ENCODE results near the gene CLCN2.

Gene CLCN2

DNA sequence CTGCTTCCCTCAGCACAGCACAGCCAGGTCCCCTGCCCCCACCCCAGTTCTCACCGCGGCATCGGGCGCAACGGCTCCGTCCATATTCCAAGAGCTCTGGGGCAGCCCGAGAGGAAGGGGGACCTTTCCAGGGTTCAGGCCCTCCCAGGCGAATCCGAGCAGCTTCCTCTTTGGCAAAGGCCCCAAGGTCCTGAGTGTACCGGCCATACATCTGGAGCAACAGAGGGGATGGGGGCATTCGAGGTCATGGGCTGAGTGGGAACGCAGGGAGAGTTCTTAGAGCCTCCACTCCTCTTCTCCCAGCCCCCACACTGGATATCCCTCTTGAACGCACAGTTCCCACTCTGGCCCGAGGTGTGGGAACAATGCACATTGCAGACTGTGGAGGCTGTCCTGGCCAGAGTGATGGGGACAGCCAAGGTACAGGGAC is 2.5 kb downstream of the CLCN2 start:
- FAIRE-seq: no peak
- no peak for DNase-seq (ENCODE audit: insufficient read length, low spot score)
- no peak for TF ChIP-seq CTCF (IDR thresholded peaks at IDR 0.05; ENCODE audit: insufficient read depth, missing control alignments)

GRCh38 chr3:184358124-184358767 is 3.2 kb downstream of the CLCN2 start:
- no peak for DNase-seq (ENCODE audit: insufficient read length, low spot score)
- no peak for TF ChIP-seq CTCF (IDR thresholded peaks at IDR 0.05; ENCODE audit: insufficient read depth, missing control alignments)
- FAIRE-seq: no peak

GRCh38 chr3:184357248-184358123 is 3.9 kb downstream of the CLCN2 start:
- DNase-seq (ENCODE audit: insufficient read length, low spot score) (no peak), FAIRE-seq (no peak)
- no peak for TF ChIP-seq CTCF (IDR thresholded peaks at IDR 0.05; ENCODE audit: insufficient read depth, missing control alignments)

GRCh38 chr3:184355261-184356040 is 6.0 kb downstream of the CLCN2 start:
- TF ChIP-seq CTCF (IDR thresholded peaks at IDR 0.05; ENCODE audit: insufficient read depth, missing control alignments): no peak
- FAIRE-seq: no peak

GRCh38 chr3:184354754-184355153 is 6.7 kb downstream of the CLCN2 start:
- FAIRE-seq: no peak
- DNase-seq (ENCODE audit: insufficient read length, low spot score): no peak
- TF ChIP-seq CTCF (IDR thresholded peaks at IDR 0.05; ENCODE audit: insufficient read depth, missing control alignments): no peak

More at GRCh38 chr3:184355261-184356040, 6.0 kb downstream of the CLCN2 start:
- DNase-seq (ENCODE audit: insufficient read length, low spot score): no peak

DNA sequence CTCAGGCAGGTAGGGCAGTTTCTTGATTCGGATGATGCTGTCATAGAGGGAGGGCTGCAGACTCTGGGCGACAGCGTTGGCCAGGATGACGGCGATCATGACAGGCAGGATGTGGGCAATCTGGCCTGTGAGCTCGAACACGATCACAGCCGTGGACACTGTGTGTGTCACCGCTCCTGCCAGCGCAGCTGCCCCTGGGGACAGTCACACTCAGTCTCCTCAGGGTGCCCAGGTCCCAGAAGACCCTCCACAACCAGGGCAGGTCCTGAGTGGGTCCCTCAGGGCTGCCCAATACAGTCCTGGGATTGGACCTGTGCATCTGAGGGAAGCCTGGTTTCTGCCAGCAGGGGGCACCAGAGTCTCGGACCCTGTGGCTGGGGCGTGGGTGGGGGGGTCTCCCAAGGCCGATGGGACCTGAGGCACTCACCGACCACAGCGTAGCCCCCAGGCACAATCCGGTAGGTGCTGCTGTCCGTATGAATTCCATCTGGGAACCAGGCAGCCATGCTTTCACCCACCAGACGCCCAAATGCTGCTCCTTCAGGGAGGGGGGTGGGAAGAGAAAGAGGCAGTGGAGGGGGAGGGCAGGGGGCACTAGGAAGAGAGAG is 7.2 kb downstream of the CLCN2 start:
- no peak for FAIRE-seq
- TF ChIP-seq CTCF (IDR thresholded peaks at IDR 0.05; ENCODE audit: insufficient read depth, missing control alignments): peak; percentile 62
- peak; percentile 81 for DNase-seq (ENCODE audit: insufficient read length, low spot score)

Measured in D721Med (cell line).